H9 (cell line): ENCODE data around the gene RAB11FIP5. TPM values are rescaled to one million over a fixed set of nuclear protein-coding genes. Genes with fewer than 3 reads are reported as not detected.

ENCODE experiments used
- DNase-seq: peaks from one replicate; pipeline ENCODE4 v3.0.0-alpha.2; 2017
- H2AFZ ChIP-seq: one replicate; pipeline ENCODE4 v1.6.1; 2013; ENCODE audit warnings: mild to moderate bottlenecking, low read length, control low read depth, moderate library complexity
- H2AK5ac ChIP-seq: 2 replicates; pipeline ENCODE4 v1.6.1; 2013; ENCODE audit warnings: low read length, control low read depth, mixed read lengths; ENCODE audit not compliant: insufficient read length
- H2BK120ac ChIP-seq: one replicate; pipeline ENCODE4 v1.6.1; 2013; ENCODE audit warnings: low read depth, mild to moderate bottlenecking, low read length, control low read depth, inconsistent platforms; ENCODE audit not compliant: poor library complexity, severe bottlenecking
- H2BK12ac ChIP-seq: 2 replicates; pipeline ENCODE4 v1.6.1; 2013; ENCODE audit warnings: low read length, control low read depth, mixed read lengths, low read depth; ENCODE audit not compliant: insufficient read length
- H2BK15ac ChIP-seq: 2 replicates; pipeline ENCODE4 v1.6.1; 2013; ENCODE audit warnings: low read depth, low read length, control low read depth
- H2BK20ac ChIP-seq: one replicate; pipeline ENCODE4 v1.6.1; 2013; ENCODE audit warnings: low read depth, mild to moderate bottlenecking, low read length, control low read depth, inconsistent platforms; ENCODE audit not compliant: poor library complexity, severe bottlenecking
- H2BK5ac ChIP-seq: 2 replicates; pipeline ENCODE4 v1.6.1; 2013; ENCODE audit warnings: low read length, control low read depth, mixed read lengths; ENCODE audit not compliant: insufficient read length
- H3K14ac ChIP-seq: 2 replicates; pipeline ENCODE4 v1.6.1; 2013; ENCODE audit warnings: low read length, control low read depth; ENCODE audit not compliant: insufficient read depth
- H3K18ac ChIP-seq: 2 replicates; pipeline ENCODE4 v1.6.1; 2013; ENCODE audit warnings: low read depth, mild to moderate bottlenecking, mixed read lengths, low read length, control low read depth; ENCODE audit not compliant: insufficient read length
- H3K23ac ChIP-seq: 2 replicates; pipeline ENCODE4 v1.6.1; 2013; ENCODE audit warnings: low read length, control low read depth, mixed read lengths, low read depth; ENCODE audit not compliant: insufficient read length
- H3K23me2 ChIP-seq: 2 replicates; pipeline ENCODE4 v1.6.1; 2013; ENCODE audit warnings: low read depth, mild to moderate bottlenecking, mixed read lengths, low read length, control low read depth; ENCODE audit not compliant: insufficient read length, poor library complexity, severe bottlenecking
- H3K27ac ChIP-seq: 2 replicates; pipeline ENCODE4 v1.5.1; 2013; ENCODE audit warnings: low read length, control low read depth, mixed read lengths, low read depth; ENCODE audit not compliant: insufficient read length
- H3K27me3 ChIP-seq: 2 replicates; pipeline ENCODE4 v1.6.1; 2013; ENCODE audit warnings: low read length, control low read depth, inconsistent platforms; ENCODE audit not compliant: insufficient read depth
- H3K4ac ChIP-seq: 2 replicates; pipeline ENCODE4 v1.6.1; 2013; ENCODE audit warnings: low read depth, mild to moderate bottlenecking, control low read depth, inconsistent platforms, low read length, moderate library complexity
- H3K4me1 ChIP-seq: 2 replicates; pipeline ENCODE4 v1.6.1; 2013; ENCODE audit warnings: low read length, control low read depth, inconsistent platforms; ENCODE audit not compliant: insufficient read depth
- H3K4me2 ChIP-seq: 2 replicates; pipeline ENCODE4 v1.6.1; 2013; ENCODE audit warnings: low read length, control low read depth, mixed read lengths; ENCODE audit not compliant: insufficient read length, insufficient read depth
- H3K56ac ChIP-seq: 2 replicates; pipeline ENCODE4 v1.6.1; 2013; ENCODE audit warnings: low read depth, mild to moderate bottlenecking, mixed read lengths, low read length, control low read depth; ENCODE audit not compliant: insufficient read length
- H3K79me1 ChIP-seq: 2 replicates; pipeline ENCODE4 v1.6.1; 2013; ENCODE audit warnings: low read depth, mild to moderate bottlenecking, moderate library complexity, low read length, control low read depth, inconsistent platforms; ENCODE audit not compliant: insufficient read depth, poor library complexity, severe bottlenecking
- H3K79me2 ChIP-seq: 2 replicates; pipeline ENCODE4 v1.6.1; 2013; ENCODE audit warnings: low read length, control low read depth, inconsistent platforms; ENCODE audit not compliant: insufficient read depth
- H3K9ac ChIP-seq: 2 replicates; pipeline ENCODE4 v1.6.1; 2013; ENCODE audit warnings: low read length, control low read depth, mixed read lengths; ENCODE audit not compliant: insufficient read length; ENCODE audit errors: extremely low read depth
- H3K9me3 ChIP-seq: one replicate; pipeline ENCODE4 v1.6.1; 2013; ENCODE audit warnings: low read depth, low read length, inconsistent platforms; ENCODE audit not compliant: control insufficient read depth
- H3T11ph ChIP-seq: one replicate; pipeline ENCODE4 v1.6.1; 2013; ENCODE audit warnings: mild to moderate bottlenecking, low read length, control low read depth, inconsistent platforms
- H4K20me1 ChIP-seq: one replicate; pipeline ENCODE4 v1.6.1; 2013; ENCODE audit not compliant: control insufficient read depth, insufficient read length, insufficient read depth
- H4K5ac ChIP-seq: 2 replicates; pipeline ENCODE4 v1.6.1; 2013; ENCODE audit warnings: low read depth, mild to moderate bottlenecking, mixed read lengths, low read length, control low read depth; ENCODE audit not compliant: insufficient read length
- H4K8ac ChIP-seq: replicated peaks from 2 replicates; pipeline ENCODE4 v1.6.1; 2013; ENCODE audit warnings: low read length, control low read depth, mixed read lengths, low read depth; ENCODE audit not compliant: insufficient read length
- H4K91ac ChIP-seq: 2 replicates; pipeline ENCODE4 v1.6.1; 2013; ENCODE audit warnings: low read depth, mild to moderate bottlenecking, moderate library complexity, mixed read lengths, low read length, control low read depth; ENCODE audit not compliant: insufficient read length
- H3K27ac Mint-ChIP-seq, 3 experiments: 2 replicates in 2 of 3; 3 replicates in 1 of 3; pipeline ENCODE4 v1.8.0; 2020 to 2021; ENCODE audit warnings: mixed read lengths in 3 of 3, mild to moderate bottlenecking in 1 of 3, moderate library complexity in 1 of 3
- H3K27me3 Mint-ChIP-seq: 2 replicates; pipeline ENCODE4 v1.8.0; 2021; ENCODE audit warnings: low read depth, mild to moderate bottlenecking, moderate library complexity, mixed read lengths
- H3K36me3 Mint-ChIP-seq, 3 experiments: 2 replicates in 2 of 3; 3 replicates in 1 of 3; pipeline ENCODE4 v1.8.0; 2020 to 2021; ENCODE audit warnings: low read depth in 3 of 3, mixed read lengths in 3 of 3; ENCODE audit not compliant: insufficient read depth in 1 of 3
- H3K4me1 Mint-ChIP-seq, 2 experiments: 2 replicates each; pipeline ENCODE4 v1.8.0; 2020; ENCODE audit warnings: mixed read lengths in 2 of 2
- H3K4me3 Mint-ChIP-seq, 2 experiments: 2 replicates in 1 of 2; 3 replicates in 1 of 2; pipeline ENCODE4 v1.8.0; 2020 to 2021; ENCODE audit warnings: mild to moderate bottlenecking in 2 of 2, mixed read lengths in 2 of 2, moderate library complexity in 1 of 2
- H3K9me3 Mint-ChIP-seq, 2 experiments: 2 replicates in 1 of 2; 3 replicates in 1 of 2; pipeline ENCODE4 v1.8.0; 2020; ENCODE audit warnings: mild to moderate bottlenecking in 2 of 2, mixed read lengths in 2 of 2, moderate library complexity in 1 of 2
- WGBS: extraction: QIAGEN DNeasy Blood & Tissue Kit; methylation state at CpG from one replicate; pipeline ENCODE4 v1.1.7; 2013; ENCODE audit warnings: missing lambda C conversion rate, low lambda C conversion rate, mixed read lengths; ENCODE audit not compliant: insufficient read length; ENCODE audit errors: extremely low coverage; 5-methylcytosine and 5-hydroxymethylcytosine counted together
- total RNA-seq: library from RNA; stranded (reverse); gene quantifications from 2 replicates; pipeline ENCODE4 v1.2.1, GENCODE V29; 2021
- TF ChIP-seq, protein P1 (sequence below): fragments of 200-600 bp; sonication (generic); conservative IDR thresholded peaks from 3 replicates; pipeline ENCODE4 v1.8.0; 2021; ENCODE audit warnings: antibody characterized with exemption, mild to moderate bottlenecking

RAB11FIP5 gene
- total RNA-seq, 1 experiment from 2014 or later: 7.1 TPM

DNA sequence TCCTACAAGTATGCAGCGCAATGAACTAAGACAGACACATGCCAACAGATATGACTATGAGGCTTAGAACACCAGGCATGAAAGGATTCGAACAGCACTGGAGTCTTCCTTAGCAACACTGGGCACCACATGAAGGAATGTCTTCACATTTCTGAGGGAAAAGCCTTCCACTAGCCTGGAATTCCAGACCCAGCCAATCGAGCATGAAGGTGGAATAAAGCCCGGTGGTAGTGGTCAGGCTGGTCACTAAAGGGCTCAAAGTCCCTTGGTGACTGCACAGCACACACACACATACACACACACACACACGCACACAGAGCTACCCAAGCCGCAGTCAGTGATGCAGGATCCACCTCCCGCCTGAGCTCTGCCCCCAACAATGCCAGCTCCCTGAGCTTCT lies 21.6 kb downstream of the RAB11FIP5 start:
- no peaks in the 10 kb centered on the region for H3K9me3 ChIP-seq
- Mint-ChIP-seq H3K27me3 (no peaks in the 10 kb centered on the region), H3K4me3 (no peak overlapping the region), H3K36me3 (no peaks in the 10 kb centered on the region; a peak in 2 of 7 replicates), H3K27ac (peak overlapping the region in 2 of 3 experiments; percentile 61 to 77; a peak in 2 of 7 replicates), H3K4me1 (peaks cover 8% of the 10 kb centered on the region in 2 experiments), H3K9me3 (no peaks in the 10 kb centered on the region)
- no peak overlapping the region for H3K27ac ChIP-seq
- no peaks in the 10 kb centered on the region for H3K79me1 ChIP-seq
- no peak overlapping the region for H2BK120ac ChIP-seq
- no peaks in the 10 kb centered on the region for H3K79me2 ChIP-seq
- H3K27me3 ChIP-seq: no peaks in the 10 kb centered on the region
- H3K18ac ChIP-seq: no peak overlapping the region
- no peak overlapping the region for H4K5ac ChIP-seq
- no peak overlapping the region for H2BK15ac ChIP-seq
- H2AK5ac ChIP-seq: no peak overlapping the region
- no peak overlapping the region for H3K4ac ChIP-seq
- WGBS: no CpG with 5 or more reads among the region's 7 CpGs
- no peak overlapping the region for H3K4me2 ChIP-seq
- H2AFZ ChIP-seq: no peak overlapping the region
- no peak overlapping the region for H4K8ac ChIP-seq
- H2BK5ac ChIP-seq: no peak overlapping the region
- H3K23me2 ChIP-seq: no peaks in the 10 kb centered on the region
- no peak overlapping the region for H3K23ac ChIP-seq
- no peaks in the 10 kb centered on the region for H3K4me1 ChIP-seq
- H2BK20ac ChIP-seq: no peak overlapping the region
- H4K91ac ChIP-seq: no peak overlapping the region
- no peak overlapping the region for H3K56ac ChIP-seq
- H2BK12ac ChIP-seq: no peak overlapping the region
- no peaks in the 10 kb centered on the region for H4K20me1 ChIP-seq
- H3T11ph ChIP-seq: no peak overlapping the region
- no peak overlapping the region for H3K9ac ChIP-seq
- H3K14ac ChIP-seq: no peak overlapping the region
- DNase-seq: no peak
- TF ChIP-seq, protein P1, sequence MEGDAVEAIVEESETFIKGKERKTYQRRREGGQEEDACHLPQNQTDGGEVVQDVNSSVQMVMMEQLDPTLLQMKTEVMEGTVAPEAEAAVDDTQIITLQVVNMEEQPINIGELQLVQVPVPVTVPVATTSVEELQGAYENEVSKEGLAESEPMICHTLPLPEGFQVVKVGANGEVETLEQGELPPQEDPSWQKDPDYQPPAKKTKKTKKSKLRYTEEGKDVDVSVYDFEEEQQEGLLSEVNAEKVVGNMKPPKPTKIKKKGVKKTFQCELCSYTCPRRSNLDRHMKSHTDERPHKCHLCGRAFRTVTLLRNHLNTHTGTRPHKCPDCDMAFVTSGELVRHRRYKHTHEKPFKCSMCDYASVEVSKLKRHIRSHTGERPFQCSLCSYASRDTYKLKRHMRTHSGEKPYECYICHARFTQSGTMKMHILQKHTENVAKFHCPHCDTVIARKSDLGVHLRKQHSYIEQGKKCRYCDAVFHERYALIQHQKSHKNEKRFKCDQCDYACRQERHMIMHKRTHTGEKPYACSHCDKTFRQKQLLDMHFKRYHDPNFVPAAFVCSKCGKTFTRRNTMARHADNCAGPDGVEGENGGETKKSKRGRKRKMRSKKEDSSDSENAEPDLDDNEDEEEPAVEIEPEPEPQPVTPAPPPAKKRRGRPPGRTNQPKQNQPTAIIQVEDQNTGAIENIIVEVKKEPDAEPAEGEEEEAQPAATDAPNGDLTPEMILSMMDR: no peak
